CD4-positive, alpha-beta T cell (primary cell): ENCODE data around the gene CAMSAP1. TPM values are rescaled to one million over a fixed set of nuclear protein-coding genes. Genes with fewer than 3 reads are reported as not detected.

ENCODE experiments used
- ATAC-seq: fragments of 200-7000 bp; cut with Tn5 transposase; one replicate; pipeline ENCODE4 v1.10.0; 2022; ENCODE audit warnings: mild to moderate bottlenecking; ENCODE audit not compliant: poor library complexity
- CTCF ChIA-PET: fragments of 350-600 bp; sonication (Branson Sonifier 250); formaldehyde crosslinking; loops from one replicate; lab custom pipeline; 2021; ENCODE audit warnings: antibody characterized with exemption, inconsistent platforms; lab: Charles Lee
- POLR2A ChIA-PET: fragments of 350-600 bp; sonication (Branson Sonifier 250); formaldehyde crosslinking; loops from one replicate; lab custom pipeline; 2021; ENCODE audit warnings: antibody characterized with exemption, inconsistent platforms; lab: Charles Lee
- DNase-seq, 14 experiments: peaks; one replicate each; pipeline ENCODE4 v3.0.0-alpha.2; 2013 to 2020; ENCODE audit warnings: mixed read lengths in 2 of 14
- H3K27ac ChIP-seq, 2 donors: one replicate each; pipeline versions ENCODE4 v1.5.1 to v1.7.0; 2013; ENCODE audit warnings: low read length in 2 of 2, low read depth in 1 of 2, mild to moderate bottlenecking in 1 of 2
- H3K27me3 ChIP-seq, 2 experiments: 1 replicate in 1 of 2; 2 replicates in 1 of 2; pipeline versions ENCODE4 v1.6.1 to v1.7.0; 2013; ENCODE audit warnings: low read length in 2 of 2, control low read depth in 1 of 2, mild to moderate bottlenecking in 1 of 2, moderate library complexity in 1 of 2; ENCODE audit not compliant: insufficient read depth in 2 of 2, control insufficient read depth in 1 of 2
- H3K36me3 ChIP-seq: one replicate; pipeline ENCODE4 v1.6.1; 2013; ENCODE audit warnings: low read length, control low read depth; ENCODE audit not compliant: insufficient read depth
- H3K4me1 ChIP-seq: one replicate; pipeline ENCODE4 v1.6.1; 2013; ENCODE audit warnings: low read length, control low read depth; ENCODE audit not compliant: insufficient read depth
- H3K4me3 ChIP-seq: one replicate; pipeline ENCODE4 v1.5.1; 2013; ENCODE audit warnings: mild to moderate bottlenecking, low read length, moderate library complexity
- H3K9me3 ChIP-seq, 2 experiments: 1 replicate in 1 of 2; 2 replicates in 1 of 2; pipeline versions ENCODE4 v1.6.1 to v1.7.0; 2013; ENCODE audit warnings: low read length in 2 of 2, mild to moderate bottlenecking in 2 of 2, control low read depth in 1 of 2, moderate library complexity in 1 of 2; ENCODE audit not compliant: control insufficient read depth in 1 of 2, insufficient read depth in 1 of 2
- H3K27ac Mint-ChIP-seq: one replicate; pipeline ENCODE4 v1.8.0; 2020; ENCODE audit warnings: mixed read lengths
- H3K27me3 Mint-ChIP-seq: one replicate; pipeline ENCODE4 v1.8.0; 2021; ENCODE audit warnings: mixed read lengths
- H3K36me3 Mint-ChIP-seq: one replicate; pipeline ENCODE4 v1.8.0; 2021; ENCODE audit warnings: low read depth, mixed read lengths
- H3K4me1 Mint-ChIP-seq: one replicate; pipeline ENCODE4 v1.8.0; 2021; ENCODE audit warnings: low read depth, mixed read lengths
- H3K4me3 Mint-ChIP-seq: one replicate; pipeline ENCODE4 v1.8.0; 2020; ENCODE audit warnings: mild to moderate bottlenecking, mixed read lengths
- H3K9me3 Mint-ChIP-seq: one replicate; pipeline ENCODE4 v1.8.0; 2020; ENCODE audit warnings: mixed read lengths
- intact Hi-C, 2 experiments: fragments of 100-400 bp; cut with DNase I in 1 of 2; cut with micrococcal nuclease in 1 of 2; formaldehyde crosslinking; loops; one replicate each; pipeline versions ENCODE4 v1.15.1 to v1.9.0; 2023 to 2025; cut with DNase I, micrococcal nuclease
- total RNA-seq, 174 experiments: library from RNA in 2 of 174; stranded (reverse) in 2 of 174; gene quantifications; one replicate each; pipeline ENCODE4 v1.2.3 and lab custom pipeline; 2021 to 2026
- TF ChIP-seq, protein P1 (sequence below): fragments of 200-600 bp; IDR thresholded peaks from one replicate; pipeline ENCODE4 v1.8.0; 2022; ENCODE audit warnings: antibody characterized with exemption, mild to moderate bottlenecking

CAMSAP1 gene
- total RNA-seq, 2 experiments from 2014 or later, result 16.8 to 18.2 TPM

DNA sequence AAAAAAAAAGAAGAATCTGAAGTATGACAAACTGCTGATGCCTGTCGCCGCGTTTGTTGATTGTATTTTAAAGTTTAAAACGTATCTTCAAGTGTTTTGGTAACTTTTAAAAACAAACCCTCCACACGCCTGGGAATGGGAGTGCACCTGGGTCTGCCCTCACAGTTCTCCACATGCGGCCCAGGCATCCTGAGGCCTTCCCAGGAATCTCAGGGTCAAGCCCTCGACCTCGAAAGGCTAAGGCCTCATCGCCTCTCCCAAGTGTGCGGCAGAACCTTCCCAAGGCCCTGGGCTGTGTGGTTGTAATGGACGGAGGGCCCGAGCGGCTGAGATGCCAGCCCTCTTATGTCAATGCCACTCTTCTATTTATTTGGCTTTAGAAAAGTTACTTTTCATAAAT, 94.4 kb downstream of the CAMSAP1 start:
- Mint-ChIP-seq H3K4me3 (no peak overlapping the region), H3K27ac (no peak overlapping the region), H3K9me3 (no peaks in the 10 kb centered on the region), H3K4me1 (no peaks in the 10 kb centered on the region), H3K27me3 (no peaks in the 10 kb centered on the region), H3K36me3 (peaks cover 86% of the 10 kb centered on the region)
- Histone ChIP-seq H3K36me3 (peaks cover 65% of the 10 kb centered on the region), H3K27ac (no peak overlapping the region), H3K4me3 (no peak overlapping the region), H3K27me3 (no peaks in the 10 kb centered on the region), H3K9me3 (peaks cover 0 to 5% of the 10 kb centered on the region in 2 experiments), H3K4me1 (no peaks in the 10 kb centered on the region)
- TF ChIP-seq, protein P1, sequence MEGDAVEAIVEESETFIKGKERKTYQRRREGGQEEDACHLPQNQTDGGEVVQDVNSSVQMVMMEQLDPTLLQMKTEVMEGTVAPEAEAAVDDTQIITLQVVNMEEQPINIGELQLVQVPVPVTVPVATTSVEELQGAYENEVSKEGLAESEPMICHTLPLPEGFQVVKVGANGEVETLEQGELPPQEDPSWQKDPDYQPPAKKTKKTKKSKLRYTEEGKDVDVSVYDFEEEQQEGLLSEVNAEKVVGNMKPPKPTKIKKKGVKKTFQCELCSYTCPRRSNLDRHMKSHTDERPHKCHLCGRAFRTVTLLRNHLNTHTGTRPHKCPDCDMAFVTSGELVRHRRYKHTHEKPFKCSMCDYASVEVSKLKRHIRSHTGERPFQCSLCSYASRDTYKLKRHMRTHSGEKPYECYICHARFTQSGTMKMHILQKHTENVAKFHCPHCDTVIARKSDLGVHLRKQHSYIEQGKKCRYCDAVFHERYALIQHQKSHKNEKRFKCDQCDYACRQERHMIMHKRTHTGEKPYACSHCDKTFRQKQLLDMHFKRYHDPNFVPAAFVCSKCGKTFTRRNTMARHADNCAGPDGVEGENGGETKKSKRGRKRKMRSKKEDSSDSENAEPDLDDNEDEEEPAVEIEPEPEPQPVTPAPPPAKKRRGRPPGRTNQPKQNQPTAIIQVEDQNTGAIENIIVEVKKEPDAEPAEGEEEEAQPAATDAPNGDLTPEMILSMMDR, result no peak
- CTCF ChIA-PET, result no interaction called here
- intact Hi-C loops, result no loop called here
- ATAC-seq (no peak), DNase-seq (no peak)
- POLR2A ChIA-PET, result no interaction called here

DNA sequence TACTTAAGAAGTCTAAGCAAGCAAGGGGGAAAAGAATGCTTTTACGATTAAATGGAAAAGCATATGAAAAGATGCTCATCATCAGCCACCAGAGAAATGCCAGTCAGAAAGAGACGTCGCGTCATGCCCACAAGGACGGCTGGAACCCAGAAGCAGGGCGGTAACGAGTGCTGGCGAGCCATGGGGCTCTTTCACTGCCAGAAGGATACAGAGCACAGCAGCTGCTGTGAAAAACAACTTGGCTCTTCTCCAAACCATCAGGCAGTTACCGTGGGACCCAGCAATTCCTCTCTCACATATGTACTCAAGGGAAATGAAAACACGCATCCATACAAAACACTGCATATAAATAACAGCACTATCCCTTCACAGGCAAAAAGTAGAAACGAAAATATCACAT, 95.5 kb downstream of the CAMSAP1 start:
- intact Hi-C loops, result no loop called here
- H3K9me3 Mint-ChIP-seq, result no peaks in the 10 kb centered on the region
- POLR2A ChIA-PET, result no interaction called here
- ATAC-seq, result no peak
- H3K27me3 ChIP-seq, result no peaks in the 10 kb centered on the region
- no peak overlapping the region for H3K27ac ChIP-seq
- H3K27me3 Mint-ChIP-seq, result no peaks in the 10 kb centered on the region
- TF ChIP-seq, protein P1, result no peak
- no peak overlapping the region for H3K4me3 Mint-ChIP-seq
- peaks cover 54% of the 10 kb centered on the region for H3K36me3 ChIP-seq
- peaks cover 80% of the 10 kb centered on the region for H3K36me3 Mint-ChIP-seq
- no peak for DNase-seq
- no peak overlapping the region for H3K27ac Mint-ChIP-seq
- peaks cover 0 to 5% of the 10 kb centered on the region in 2 experiments for H3K9me3 ChIP-seq
- H3K4me3 ChIP-seq, result no peak overlapping the region
- H3K4me1 Mint-ChIP-seq, result no peaks in the 10 kb centered on the region
- no peaks in the 10 kb centered on the region for H3K4me1 ChIP-seq
- CTCF ChIA-PET, result no interaction called here

DNA sequence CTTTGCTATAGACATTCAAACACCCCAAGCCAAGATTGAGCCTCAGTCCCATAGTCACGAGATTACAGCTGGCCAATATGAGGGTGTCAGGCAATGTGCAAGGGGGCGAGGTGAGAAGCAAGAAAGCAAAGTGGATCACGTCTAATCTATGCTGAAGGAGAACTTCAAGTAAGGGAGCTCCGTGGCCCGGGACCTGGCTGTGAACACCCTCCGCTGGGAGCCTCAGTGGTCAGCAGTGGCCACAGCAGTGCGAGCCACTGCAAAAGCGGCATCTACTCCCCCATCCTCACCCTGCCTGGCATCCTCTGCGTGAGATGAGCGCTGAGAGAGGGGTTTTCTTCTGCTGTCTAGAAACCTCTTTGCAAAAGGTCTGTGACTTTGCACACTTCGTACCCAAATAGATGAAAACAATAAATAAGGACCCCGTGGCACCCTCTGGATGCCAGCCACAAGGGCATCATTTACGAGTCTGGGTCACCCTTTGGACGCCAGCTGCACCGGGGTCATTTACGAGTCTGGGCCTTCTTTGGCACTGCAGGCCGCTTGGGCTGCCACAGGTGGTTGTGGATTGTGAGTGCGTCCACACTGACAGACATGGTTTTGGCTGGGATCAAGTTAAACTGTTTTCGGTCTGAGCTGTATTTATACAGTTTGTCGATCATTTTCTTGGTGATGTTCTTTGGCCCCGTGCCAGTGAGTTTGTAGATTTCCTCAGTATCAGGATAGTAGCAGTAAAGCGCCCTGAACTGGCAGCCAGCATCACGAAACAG, 96.4 kb downstream of the CAMSAP1 start:
- H3K4me3 Mint-ChIP-seq, result no peak overlapping the region
- Histone ChIP-seq H3K36me3 (peaks cover 46% of the 10 kb centered on the region), H3K27ac (no peak overlapping the region), H3K4me3 (no peak overlapping the region), H3K27me3 (no peaks in the 10 kb centered on the region), H3K9me3 (peaks cover 0 to 5% of the 10 kb centered on the region in 2 experiments), H3K4me1 (no peaks in the 10 kb centered on the region)
- H3K27me3 Mint-ChIP-seq, result no peaks in the 10 kb centered on the region
- intact Hi-C loops, result no loop called here
- no peaks in the 10 kb centered on the region for H3K4me1 Mint-ChIP-seq
- CTCF ChIA-PET, result no interaction called here
- H3K36me3 Mint-ChIP-seq, result peaks cover 73% of the 10 kb centered on the region
- TF ChIP-seq, protein P1, result no peak
- no peak overlapping the region for H3K27ac Mint-ChIP-seq
- no peak for ATAC-seq
- DNase-seq, result no peak
- POLR2A ChIA-PET, result no interaction called here
- H3K9me3 Mint-ChIP-seq, result no peaks in the 10 kb centered on the region
